ENCODE data around the gene TERB1. TPM values are rescaled to one million over a fixed set of nuclear protein-coding genes. Genes with fewer than 3 reads are reported as not detected.

TERB1 gene
- total and polyA plus RNA-seq, 2 donors (not counting 3 experiments of a cell fraction or from before 2014, with no cell fraction given) = not detected

DNA sequence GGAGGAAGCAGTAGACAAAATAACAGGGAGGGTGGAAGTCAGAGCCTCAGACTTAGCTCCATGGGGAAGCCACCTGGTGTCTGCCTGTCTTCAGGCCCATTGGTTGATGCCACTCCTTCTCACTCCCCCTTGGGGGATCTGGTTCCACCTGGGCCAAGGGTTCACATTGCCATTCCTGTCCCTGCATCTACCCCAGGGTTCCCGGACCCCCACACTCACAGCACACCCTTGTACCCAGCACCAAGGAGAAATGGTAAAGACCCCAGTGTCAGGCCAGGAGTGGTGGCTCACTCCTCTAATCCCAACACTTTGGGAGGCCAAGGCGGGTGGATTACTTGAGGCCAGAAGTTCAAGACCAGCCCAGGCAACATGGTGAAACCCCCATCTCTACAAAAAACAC lies 41.8 kb upstream of the TERB1 start:
- intact Hi-C loops (cut with micrococcal nuclease) = no loop called here
- CTCF ChIA-PET = interaction anchor here (0.8 to 3.5 kb wide), 4 partner anchors 13 to 30 kb away, joined by 3 to 36 read pairs (median 9); partner anchors contain the start of gene NAE1

More for the DNA sequence above, 41.8 kb upstream of the TERB1 start:
- no peaks in the 10 kb centered on the region for H4K20me1 ChIP-seq (replicated peaks; ENCODE audit: control insufficient read depth, extremely low read depth, insufficient read depth, low read length)
- H3K27ac ChIP-seq (ENCODE audit: insufficient read depth, low read depth, low read length) = no peak overlapping the region
- no peaks in the 10 kb centered on the region for H3K9me3 ChIP-seq (replicated peaks; ENCODE audit: control insufficient read depth, insufficient read depth, low read length)
- dilution Hi-C loops (cut with MboI; ENCODE audit: extremely low pct_ligation_motif_present, low sequenced_read_pairs) = no loop called here
- BruUV-seq (replicated peaks) = no TSS peak
- H3K79me2 ChIP-seq (ENCODE audit: control insufficient read depth, insufficient read depth, low read length) = no peaks in the 10 kb centered on the region
- no peaks in the 10 kb centered on the region for H3K36me3 ChIP-seq (ENCODE audit: control insufficient read depth in 2 of 2, extremely low read depth in 1 of 2, insufficient read depth in 2 of 2, low read length in 2 of 2)
- H3K27me3 ChIP-seq (ENCODE audit: control insufficient read depth in 2 of 2, insufficient read depth in 2 of 2, low read length in 2 of 2) = peaks cover 48 to 50% of the 10 kb centered on the region in 2 experiments
- no peak for DNase-seq (ENCODE audit: low read depth, low spot score)
- no peak overlapping the region for H2AFZ ChIP-seq (ENCODE audit: low read depth, low read length)
- no peak for FAIRE-seq
- no peak overlapping the region for H3K9ac ChIP-seq (replicated peaks; ENCODE audit: extremely low read depth, insufficient read depth, low read length)
- peaks cover 2% of the 10 kb centered on the region for H3K4me1 ChIP-seq (ENCODE audit: control insufficient read depth, extremely low read depth, insufficient read depth, low read length)
- H3K4me3 ChIP-seq (replicated peaks in 1 of 3; ENCODE audit: insufficient read depth in 1 of 3, low read depth in 1 of 3, low read length in 3 of 3) = no peak overlapping the region
- H3K9me1 ChIP-seq (replicated peaks; ENCODE audit: control insufficient read depth, extremely low read depth, insufficient read depth, low read length) = no peaks in the 10 kb centered on the region
- POLR2A ChIA-PET = no interaction called here
- TF ChIP-seq POLR2A (IDR thresholded peaks at IDR 0.05; ENCODE audit: low read depth, low read length) = no peak
- TF ChIP-seq EZH2 (IDR thresholded peaks at IDR 0.05; ENCODE audit: borderline replicate concordance, low read depth, low read length, severe bottlenecking) = no peak
- TF ChIP-seq JUN (IDR thresholded peaks at IDR 0.05; ENCODE audit: borderline replicate concordance, insufficient read depth, insufficient read length, low read depth) = no peak
- TF ChIP-seq GATA2 (IDR thresholded peaks at IDR 0.05; ENCODE audit: insufficient read depth, insufficient read length, low read depth, low read length) = no peak
- TF ChIP-seq, protein P1, sequence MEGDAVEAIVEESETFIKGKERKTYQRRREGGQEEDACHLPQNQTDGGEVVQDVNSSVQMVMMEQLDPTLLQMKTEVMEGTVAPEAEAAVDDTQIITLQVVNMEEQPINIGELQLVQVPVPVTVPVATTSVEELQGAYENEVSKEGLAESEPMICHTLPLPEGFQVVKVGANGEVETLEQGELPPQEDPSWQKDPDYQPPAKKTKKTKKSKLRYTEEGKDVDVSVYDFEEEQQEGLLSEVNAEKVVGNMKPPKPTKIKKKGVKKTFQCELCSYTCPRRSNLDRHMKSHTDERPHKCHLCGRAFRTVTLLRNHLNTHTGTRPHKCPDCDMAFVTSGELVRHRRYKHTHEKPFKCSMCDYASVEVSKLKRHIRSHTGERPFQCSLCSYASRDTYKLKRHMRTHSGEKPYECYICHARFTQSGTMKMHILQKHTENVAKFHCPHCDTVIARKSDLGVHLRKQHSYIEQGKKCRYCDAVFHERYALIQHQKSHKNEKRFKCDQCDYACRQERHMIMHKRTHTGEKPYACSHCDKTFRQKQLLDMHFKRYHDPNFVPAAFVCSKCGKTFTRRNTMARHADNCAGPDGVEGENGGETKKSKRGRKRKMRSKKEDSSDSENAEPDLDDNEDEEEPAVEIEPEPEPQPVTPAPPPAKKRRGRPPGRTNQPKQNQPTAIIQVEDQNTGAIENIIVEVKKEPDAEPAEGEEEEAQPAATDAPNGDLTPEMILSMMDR (IDR thresholded peaks at IDR 0.05; ENCODE audit: extremely low read depth in 1 of 2, insufficient read depth in 1 of 2, low read depth in 1 of 2, low read length in 2 of 2) = no peak
- no peak for TF ChIP-seq MYC (IDR thresholded peaks at IDR 0.05; ENCODE audit: low read depth, low read length)
- no peak for TF ChIP-seq FOS (IDR thresholded peaks at IDR 0.05; ENCODE audit: borderline replicate concordance, insufficient read depth, low read length)
- TF ChIP-seq, protein P2, sequence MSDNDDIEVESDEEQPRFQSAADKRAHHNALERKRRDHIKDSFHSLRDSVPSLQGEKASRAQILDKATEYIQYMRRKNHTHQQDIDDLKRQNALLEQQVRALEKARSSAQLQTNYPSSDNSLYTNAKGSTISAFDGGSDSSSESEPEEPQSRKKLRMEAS (IDR thresholded peaks at IDR 0.05; ENCODE audit: insufficient read depth, insufficient read length) = no peak
- no peak for TF ChIP-seq POLR2AphosphoS5 (IDR thresholded peaks at IDR 0.05; ENCODE audit: insufficient read depth, low read depth, low read length)
- no peak overlapping the region for H3K4me2 ChIP-seq (ENCODE audit: insufficient read depth, low read length)

All from endothelial cell of umbilical vein (primary cell).